ENCODE data around the gene F8A1. TPM values are rescaled to one million over a fixed set of nuclear protein-coding genes. Genes with fewer than 3 reads are reported as not detected.
"Not testable (repeated sequence)": the region's sequence is repeated elsewhere in the genome, so short reads cannot be mapped to it uniquely, and the experiment has no call there.

F8A1 gene
- total RNA-seq, result 23.6 and 24.1 TPM in 2 replicates

DNA sequence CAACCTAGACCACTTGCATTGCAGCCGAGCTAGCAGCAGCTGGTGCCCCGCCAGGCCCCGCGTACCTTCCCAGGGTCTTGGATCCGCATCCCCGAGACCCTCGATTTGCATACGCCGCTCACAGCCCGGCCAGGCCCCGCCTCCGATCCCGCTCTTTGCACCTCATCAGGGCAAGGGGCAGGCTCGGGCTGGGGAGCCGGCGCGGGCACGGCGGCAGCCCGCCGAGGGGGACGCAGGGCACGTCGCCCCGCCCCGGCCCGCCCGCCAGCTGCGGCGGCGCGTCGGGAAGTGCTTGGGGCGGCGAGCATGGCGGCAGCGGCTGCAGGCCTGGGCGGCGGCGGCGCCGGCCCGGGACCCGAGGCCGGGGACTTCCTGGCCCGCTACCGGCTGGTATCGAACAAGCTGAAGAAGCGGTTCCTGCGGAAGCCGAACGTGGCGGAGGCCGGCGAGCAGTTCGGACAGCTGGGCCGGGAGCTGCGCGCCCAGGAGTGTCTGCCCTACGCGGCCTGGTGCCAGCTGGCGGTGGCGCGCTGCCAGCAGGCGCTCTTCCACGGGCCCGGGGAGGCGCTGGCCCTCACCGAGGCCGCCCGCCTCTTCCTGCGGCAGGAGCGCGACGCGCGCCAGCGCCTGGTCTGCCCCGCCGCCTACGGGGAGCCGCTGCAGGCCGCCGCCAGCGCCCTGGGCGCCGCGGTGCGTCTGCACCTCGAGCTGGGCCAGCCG, at the start of gene F8A1:
Gene F8A1, plus strand, starts transcription at position 287 of the 720 bp plus-strand sequence. Its CDS starts 20 bp downstream, at position 307.
- H3K27ac Mint-ChIP-seq; H3K4me1 Mint-ChIP-seq (ENCODE audit: low read depth); intact Hi-C loops (cut with micrococcal nuclease); H3K4me3 Mint-ChIP-seq; H3K9me3 Mint-ChIP-seq; DNase-seq (ENCODE audit: low spot score); H3K36me3 Mint-ChIP-seq (ENCODE audit: low read depth); H3K27me3 Mint-ChIP-seq (ENCODE audit: insufficient read depth): not testable (repeated sequence)

- Mint-ChIP-seq H3K4me1 (ENCODE audit: low read depth) (peaks cover 8% of the 10 kb centered on the region), H3K27ac (no peak overlapping the region), H3K36me3 (ENCODE audit: low read depth) (no peaks in the 10 kb centered on the region), H3K4me3 (no peak overlapping the region), H3K27me3 (ENCODE audit: insufficient read depth) (peaks cover 6% of the 10 kb centered on the region), H3K9me3 (no peaks in the 10 kb centered on the region)
- intact Hi-C loops (cut with micrococcal nuclease), result loop anchor here (1.0 to 2.0 kb wide), 3 partner anchors 64 to 126 kb away; no protein-coding TSS in a partner anchor
- no peak for DNase-seq (ENCODE audit: low spot score)
These were observed 45.3 kb upstream of the F8A1 start for GRCh38 chrX:154840856-154841255.

DNA sequence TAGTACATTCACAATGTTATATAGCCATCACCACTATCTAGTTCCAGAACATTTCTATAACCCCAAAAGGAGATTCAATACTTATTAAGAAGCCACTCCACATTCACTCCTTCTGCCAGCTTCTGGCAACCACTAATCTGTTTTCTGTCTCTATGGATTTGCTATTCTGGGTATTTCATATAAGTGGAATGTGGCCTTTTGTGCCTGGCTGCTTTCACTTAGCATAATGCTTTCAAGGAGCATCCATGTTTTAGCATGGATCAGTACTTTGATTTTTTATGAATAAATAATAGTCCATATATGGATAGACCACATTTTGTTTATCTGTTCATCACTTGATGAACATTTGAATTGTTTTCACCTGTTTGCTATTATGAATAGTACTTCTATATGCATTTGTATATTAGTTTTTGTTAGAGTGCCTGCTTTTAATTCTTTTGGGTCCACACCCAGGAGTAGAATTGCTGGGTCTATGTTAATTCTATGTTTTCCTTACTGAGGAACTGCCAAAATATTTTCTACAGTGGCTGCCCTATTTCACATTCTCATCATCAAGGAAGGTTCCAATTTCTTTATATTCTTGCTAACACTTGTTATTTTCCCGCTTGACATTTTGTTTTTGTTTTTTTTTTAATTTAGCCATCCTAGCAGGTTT, 35.1 kb upstream of the F8A1 start:
- Mint-ChIP-seq H3K36me3 (ENCODE audit: low read depth) (peaks cover 11% of the 10 kb centered on the region), H3K4me1 (ENCODE audit: low read depth) (no peaks in the 10 kb centered on the region), H3K27ac (no peak overlapping the region), H3K4me3 (no peak overlapping the region), H3K27me3 (ENCODE audit: insufficient read depth) (peaks cover 4% of the 10 kb centered on the region), H3K9me3 (no peaks in the 10 kb centered on the region)
- intact Hi-C loops (cut with micrococcal nuclease), result no loop called here
- no peak for DNase-seq (ENCODE audit: low spot score)

DNA sequence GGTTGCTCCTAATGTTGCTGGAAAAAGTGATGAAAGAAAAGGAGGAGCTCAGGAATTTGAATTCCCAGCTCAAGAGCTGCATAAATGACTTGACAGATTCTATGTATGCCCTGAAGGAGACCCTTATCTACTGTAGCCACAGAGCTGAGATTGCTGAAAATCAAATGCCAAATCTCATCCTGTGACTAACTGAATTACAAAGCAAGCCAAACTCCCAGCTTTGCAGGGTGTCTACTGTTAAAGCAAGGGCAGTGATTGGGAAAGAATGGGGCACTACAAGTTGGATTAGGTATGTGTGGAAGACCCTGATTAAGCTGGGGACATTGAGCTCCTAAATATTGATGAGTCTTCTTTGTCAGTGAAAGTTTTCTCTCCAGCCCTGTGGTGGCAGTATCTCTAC, 30.9 kb upstream of the F8A1 start:
- Mint-ChIP-seq H3K9me3 (no peaks in the 10 kb centered on the region), H3K36me3 (ENCODE audit: low read depth) (peaks cover 21% of the 10 kb centered on the region), H3K4me1 (ENCODE audit: low read depth) (no peaks in the 10 kb centered on the region), H3K27ac (no peak overlapping the region), H3K4me3 (no peak overlapping the region), H3K27me3 (ENCODE audit: insufficient read depth) (peaks cover 4% of the 10 kb centered on the region)
- no peak for DNase-seq (ENCODE audit: low spot score)
- intact Hi-C loops (cut with micrococcal nuclease), result no loop called here

DNA sequence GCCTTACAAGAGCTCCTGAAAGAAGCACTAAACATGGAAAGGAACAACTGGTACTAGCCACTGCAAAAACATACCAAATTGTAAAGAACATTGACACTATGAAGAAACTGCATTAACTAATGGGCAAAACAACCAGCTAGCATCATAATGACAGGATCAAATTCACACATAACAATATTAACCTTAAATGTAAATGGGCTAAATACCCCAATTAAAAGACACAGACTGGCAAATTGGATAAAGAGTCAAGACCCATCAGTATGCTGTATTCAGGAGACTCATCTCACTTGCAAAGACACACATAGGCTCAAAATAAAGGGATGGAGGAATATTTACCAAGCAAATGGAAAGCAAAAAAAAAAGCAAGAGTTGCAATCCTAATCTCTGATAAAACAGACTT, 17.6 kb upstream of the F8A1 start:
- intact Hi-C loops (cut with micrococcal nuclease); H3K4me1 Mint-ChIP-seq (ENCODE audit: low read depth): not testable (repeated sequence)

GRCh38 chrX:154873329-154873728, 12.8 kb upstream of the F8A1 start:
- intact Hi-C loops (cut with micrococcal nuclease), result no loop called here
- no peaks in the 10 kb centered on the region for H3K4me1 Mint-ChIP-seq (ENCODE audit: low read depth)
- H3K9me3 Mint-ChIP-seq, result peaks cover 5% of the 10 kb centered on the region
- DNase-seq (ENCODE audit: low spot score), result no peak
- H3K4me3 Mint-ChIP-seq, result no peak overlapping the region
- H3K36me3 Mint-ChIP-seq (ENCODE audit: low read depth), result no peaks in the 10 kb centered on the region
- no peak overlapping the region for H3K27ac Mint-ChIP-seq
- H3K27me3 Mint-ChIP-seq (ENCODE audit: insufficient read depth), result no peaks in the 10 kb centered on the region

More for the DNA sequence above, 17.6 kb upstream of the F8A1 start:
- DNase-seq (ENCODE audit: low spot score); H3K27me3 Mint-ChIP-seq (ENCODE audit: insufficient read depth); H3K36me3 Mint-ChIP-seq (ENCODE audit: low read depth); H3K27ac Mint-ChIP-seq; H3K4me3 Mint-ChIP-seq: not testable (repeated sequence)
- peaks cover 33% of the 10 kb centered on the region for H3K9me3 Mint-ChIP-seq

GRCh38 chrX:154884069-154884468, 2.1 kb upstream of the F8A1 start:
- H3K9me3 Mint-ChIP-seq; DNase-seq (ENCODE audit: low spot score); H3K36me3 Mint-ChIP-seq (ENCODE audit: low read depth); H3K27me3 Mint-ChIP-seq (ENCODE audit: insufficient read depth); intact Hi-C loops (cut with micrococcal nuclease); H3K4me1 Mint-ChIP-seq (ENCODE audit: low read depth); H3K4me3 Mint-ChIP-seq; H3K27ac Mint-ChIP-seq: not testable (repeated sequence)

DNA sequence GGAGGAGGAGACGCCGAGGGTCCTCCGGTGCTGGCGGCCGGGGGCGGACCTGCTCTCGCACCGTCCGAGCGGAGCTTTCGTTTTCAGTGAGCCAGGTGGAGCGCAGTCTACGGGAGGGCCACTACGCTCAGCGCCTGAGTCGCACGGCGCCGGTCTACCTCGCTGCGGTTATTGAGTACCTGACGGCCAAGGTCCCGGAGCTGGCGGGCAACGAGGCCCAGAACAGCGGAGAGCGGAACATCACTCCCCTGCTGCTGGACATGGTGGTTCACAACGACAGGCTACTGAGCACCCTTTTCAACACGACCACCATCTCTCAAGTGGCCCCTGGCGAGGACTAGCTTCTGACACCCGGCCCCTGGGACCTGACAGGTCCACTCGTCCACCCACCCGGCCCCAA, 1.1 kb upstream of the F8A1 start:
- DNase-seq (ENCODE audit: low spot score); intact Hi-C loops (cut with micrococcal nuclease); H3K27me3 Mint-ChIP-seq (ENCODE audit: insufficient read depth); H3K4me3 Mint-ChIP-seq; H3K4me1 Mint-ChIP-seq (ENCODE audit: low read depth); H3K27ac Mint-ChIP-seq; H3K36me3 Mint-ChIP-seq (ENCODE audit: low read depth); H3K9me3 Mint-ChIP-seq: not testable (repeated sequence)

DNA sequence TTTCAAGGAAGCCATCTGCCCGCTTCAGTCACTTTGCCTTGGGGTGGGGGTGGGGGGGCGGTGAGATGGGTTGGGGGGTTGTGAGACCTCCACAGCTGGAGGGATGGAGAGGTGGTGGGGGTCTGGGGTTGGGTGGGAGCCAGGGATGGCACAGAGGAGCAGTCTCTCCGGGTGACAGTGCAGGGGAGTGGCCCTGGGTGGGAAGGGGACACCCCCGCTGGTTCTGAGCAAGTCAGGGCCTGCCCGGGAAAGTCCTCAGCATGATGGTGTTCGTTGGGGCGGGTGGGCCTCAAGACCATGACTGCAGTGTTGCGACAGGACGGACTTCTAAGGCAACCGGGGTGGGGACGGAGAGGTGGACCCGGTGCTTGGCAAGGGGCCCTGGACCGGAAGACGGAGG, 606 bp upstream of the F8A1 start:
- H3K27ac Mint-ChIP-seq; H3K9me3 Mint-ChIP-seq; H3K4me3 Mint-ChIP-seq; H3K4me1 Mint-ChIP-seq (ENCODE audit: low read depth); H3K27me3 Mint-ChIP-seq (ENCODE audit: insufficient read depth); DNase-seq (ENCODE audit: low spot score); H3K36me3 Mint-ChIP-seq (ENCODE audit: low read depth); intact Hi-C loops (cut with micrococcal nuclease): not testable (repeated sequence)

GRCh38 chrX:154886789-154887221, 650 bp downstream of the F8A1 start:
- DNase-seq (ENCODE audit: low spot score); H3K36me3 Mint-ChIP-seq (ENCODE audit: low read depth); H3K9me3 Mint-ChIP-seq; intact Hi-C loops (cut with micrococcal nuclease); H3K4me3 Mint-ChIP-seq; H3K27ac Mint-ChIP-seq; H3K4me1 Mint-ChIP-seq (ENCODE audit: low read depth); H3K27me3 Mint-ChIP-seq (ENCODE audit: insufficient read depth): not testable (repeated sequence)

DNA sequence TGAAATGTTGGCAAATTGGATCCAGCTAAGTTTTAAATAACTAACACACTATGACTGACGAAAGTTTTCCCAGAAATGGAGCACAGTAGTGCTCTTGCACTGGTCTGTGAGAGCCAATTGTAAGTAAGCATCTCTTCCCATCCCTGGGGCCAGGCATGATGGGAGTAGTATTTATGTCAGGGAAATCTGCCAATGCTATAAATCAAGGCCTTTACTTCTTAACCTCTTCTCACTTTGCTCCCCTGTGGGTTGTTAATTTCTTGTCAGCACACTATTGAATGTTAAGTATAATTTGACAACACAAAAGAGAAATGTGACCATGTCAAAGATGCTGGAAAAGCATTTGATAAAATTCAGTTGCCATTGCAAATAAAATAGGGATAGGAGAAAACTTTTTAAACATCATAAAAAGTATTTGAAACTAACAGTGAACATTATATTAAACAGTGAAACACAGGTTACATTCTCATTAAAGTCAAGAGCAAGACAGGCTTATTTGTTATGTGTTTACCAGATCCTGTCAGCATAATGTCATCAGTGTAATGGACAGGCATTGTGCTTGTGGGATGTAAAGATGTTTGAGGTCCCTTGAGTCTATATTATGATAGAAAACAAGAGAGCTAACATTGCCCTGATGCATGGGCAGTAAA, 5.0 kb downstream of the F8A1 start:
- no peak overlapping the region for H3K27ac Mint-ChIP-seq
- intact Hi-C loops (cut with micrococcal nuclease), result no loop called here
- no peak overlapping the region for H3K4me3 Mint-ChIP-seq

GRCh38 chrX:154892296-154892695, 6.1 kb downstream of the F8A1 start:
- H3K9me3 Mint-ChIP-seq, result no peaks in the 10 kb centered on the region

More for the DNA sequence above, 5.0 kb downstream of the F8A1 start:
- no peaks in the 10 kb centered on the region for H3K4me1 Mint-ChIP-seq (ENCODE audit: low read depth)
- H3K36me3 Mint-ChIP-seq (ENCODE audit: low read depth), result peaks cover 8% of the 10 kb centered on the region
- DNase-seq (ENCODE audit: low spot score), result no peak
- no peaks in the 10 kb centered on the region for H3K9me3 Mint-ChIP-seq
- H3K27me3 Mint-ChIP-seq (ENCODE audit: insufficient read depth), result peaks cover 1% of the 10 kb centered on the region

DNA sequence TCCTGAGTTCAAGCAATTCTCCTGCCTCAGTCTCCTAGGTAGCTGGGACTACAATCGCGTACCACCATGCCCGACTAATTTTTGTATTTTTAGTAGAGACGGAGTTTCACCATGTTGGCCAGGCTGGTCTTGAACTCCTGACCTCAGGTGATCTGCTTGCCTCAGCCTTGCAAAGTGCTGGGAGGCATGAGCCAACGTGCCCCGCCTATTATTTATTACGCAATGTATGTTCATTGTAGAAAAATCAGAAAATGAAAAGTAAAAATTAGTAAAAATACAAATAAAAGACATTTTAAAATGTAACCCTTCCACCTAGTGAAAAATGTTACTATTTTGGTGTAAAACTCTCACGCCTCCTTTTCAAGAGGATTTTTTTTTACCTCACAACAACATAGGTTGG, 14.2 kb downstream of the F8A1 start:
- Mint-ChIP-seq H3K4me3 (no peak overlapping the region), H3K27ac (no peak overlapping the region), H3K9me3 (no peaks in the 10 kb centered on the region), H3K4me1 (ENCODE audit: low read depth) (no peaks in the 10 kb centered on the region), H3K36me3 (ENCODE audit: low read depth) (no peaks in the 10 kb centered on the region), H3K27me3 (ENCODE audit: insufficient read depth) (peaks cover 8% of the 10 kb centered on the region)
- intact Hi-C loops (cut with micrococcal nuclease), result no loop called here
- DNase-seq (ENCODE audit: low spot score), result no peak

More at GRCh38 chrX:154892296-154892695, 6.1 kb downstream of the F8A1 start:
- Mint-ChIP-seq H3K36me3 (ENCODE audit: low read depth) (peaks cover 8% of the 10 kb centered on the region), H3K4me3 (no peak overlapping the region), H3K27me3 (ENCODE audit: insufficient read depth) (peaks cover 1% of the 10 kb centered on the region), H3K4me1 (ENCODE audit: low read depth) (no peaks in the 10 kb centered on the region), H3K27ac (no peak overlapping the region)
- intact Hi-C loops (cut with micrococcal nuclease), result no loop called here
- no peak for DNase-seq (ENCODE audit: low spot score)

Measured in activated T-helper 1 cell treated with anti-CD3 and anti-CD28 coated beads, Interleukin-12 subunit alpha, Interleukin-12 subunit beta, Interleukin-2, Interleukin-4 antibody, amounts not matched to agents 30 ng/mL and 10 ng/mL and 1 ng/mL, durations not matched to agents 14 hours and 24 hours and 36 hours (primary cell).